Measurements from ENCODE around the gene NFE2L3. TPM values are rescaled to one million over a fixed set of nuclear protein-coding genes. Genes with fewer than 3 reads are reported as not detected.
A peak's percentile ranks its signal among the peaks of the same experiment; 100 is the strongest.
"Not testable (repeated sequence)": the region's sequence is repeated elsewhere in the genome, so short reads cannot be mapped to it uniquely, and the experiment has no call there.

NFE2L3 gene
- total RNA-seq, 1 donor from 2014 or later = 10.3 TPM

DNA sequence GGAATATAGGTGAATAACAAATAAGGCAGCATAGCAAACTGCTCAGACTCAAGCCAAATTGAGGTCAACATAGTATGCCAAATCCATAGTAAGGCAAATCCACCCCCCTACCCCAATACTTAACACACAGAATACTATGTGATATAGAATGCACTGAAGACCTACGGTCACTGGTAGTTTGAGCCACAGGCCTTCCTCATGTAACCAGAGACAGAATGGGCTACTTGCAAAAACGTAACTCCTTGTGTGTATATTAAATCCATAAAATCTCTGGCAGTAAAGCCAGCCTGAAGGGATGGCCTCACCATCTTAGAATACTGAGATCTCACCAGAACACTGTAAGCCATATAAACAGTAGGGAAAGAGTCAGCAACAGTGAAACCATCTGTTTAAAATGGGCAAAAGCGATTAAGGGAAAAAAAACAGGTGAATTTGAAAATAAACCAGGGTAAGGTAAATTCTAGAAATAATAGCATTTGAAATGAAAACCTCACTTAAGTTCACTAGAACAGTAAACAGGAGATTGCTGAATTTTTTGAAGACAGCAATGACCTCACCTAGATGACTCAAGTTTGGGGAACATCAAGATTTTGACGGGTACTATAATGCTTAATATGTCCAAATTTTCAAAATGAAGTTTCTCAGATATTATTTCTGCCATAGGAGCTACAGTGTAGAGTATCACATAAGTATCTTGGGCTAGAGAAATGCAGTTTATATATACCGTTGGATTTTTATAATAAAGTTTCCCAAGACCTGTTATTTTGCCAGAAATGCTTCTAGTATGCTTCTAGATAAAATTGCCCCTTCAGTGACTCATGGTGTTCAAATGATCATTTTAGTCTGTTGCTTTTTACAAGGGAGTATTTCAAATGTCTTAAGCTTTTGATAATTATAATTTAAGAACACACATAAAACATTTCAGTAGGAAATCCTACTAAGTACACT lies 34.6 kb downstream of the NFE2L3 start:
- DNase-seq (ENCODE audit: low read depth in 2 of 2) = no peak

- DNase-seq (ENCODE audit: low read depth in 2 of 2) = no peak
These were observed 35.6 kb downstream of the NFE2L3 start for GRCh38 chr7:26187380-26188205.

GRCh38 chr7:26188206-26188956 lies 36.4 kb downstream of the NFE2L3 start:
- no peak for DNase-seq (ENCODE audit: low read depth in 2 of 2)

DNA sequence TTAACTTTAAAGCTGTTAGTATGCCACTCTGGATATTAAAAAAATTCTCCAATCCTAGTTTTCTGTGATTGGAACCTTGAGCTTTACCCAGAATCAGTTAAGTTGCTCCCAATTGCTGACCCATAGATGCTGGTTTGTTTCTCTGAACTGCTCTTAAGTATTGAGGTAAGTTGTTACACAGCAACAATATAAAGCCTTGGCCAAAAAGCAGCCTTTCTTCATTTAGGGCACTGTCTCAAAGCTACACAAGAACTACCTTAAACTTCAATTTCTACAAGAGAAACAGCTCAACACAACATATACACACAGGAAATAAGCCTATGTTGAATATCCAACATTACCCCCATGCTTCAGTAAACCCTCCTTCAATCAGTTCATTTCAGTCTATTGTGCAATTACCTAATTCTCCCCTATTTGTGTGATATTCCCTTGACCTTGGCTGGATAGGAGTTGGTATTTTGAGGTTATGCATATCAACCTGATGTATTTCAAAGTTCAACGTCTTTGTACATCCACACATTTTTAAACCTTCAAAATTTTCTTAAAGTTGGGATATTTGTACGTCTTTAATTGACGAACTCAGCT lies 37.1 kb downstream of the NFE2L3 start:
- DNase-seq (ENCODE audit: low read depth in 2 of 2) = no peak

- no peak for DNase-seq (ENCODE audit: low read depth in 2 of 2)
These were observed 37.7 kb downstream of the NFE2L3 start for GRCh38 chr7:26189697-26190096.

- no peak for DNase-seq (ENCODE audit: low read depth in 2 of 2)
These were observed 38.4 kb downstream of the NFE2L3 start for GRCh38 chr7:26190417-26190869.

GRCh38 chr7:26191233-26191973 lies 39.4 kb downstream of the NFE2L3 start:
- DNase-seq (ENCODE audit: low read depth in 2 of 2) = no peak

- no peak for DNase-seq (ENCODE audit: low read depth in 2 of 2)
These were observed 40.0 kb downstream of the NFE2L3 start for GRCh38 chr7:26191974-26192479.

- DNase-seq (ENCODE audit: low read depth in 2 of 2) = peak; percentile 39 to 64
These were observed 40.6 kb downstream of the NFE2L3 start for GRCh38 chr7:26192485-26193087.

- DNase-seq (ENCODE audit: low read depth in 2 of 2) = no peak
These were observed 41.6 kb downstream of the NFE2L3 start for GRCh38 chr7:26193432-26194207.

DNA sequence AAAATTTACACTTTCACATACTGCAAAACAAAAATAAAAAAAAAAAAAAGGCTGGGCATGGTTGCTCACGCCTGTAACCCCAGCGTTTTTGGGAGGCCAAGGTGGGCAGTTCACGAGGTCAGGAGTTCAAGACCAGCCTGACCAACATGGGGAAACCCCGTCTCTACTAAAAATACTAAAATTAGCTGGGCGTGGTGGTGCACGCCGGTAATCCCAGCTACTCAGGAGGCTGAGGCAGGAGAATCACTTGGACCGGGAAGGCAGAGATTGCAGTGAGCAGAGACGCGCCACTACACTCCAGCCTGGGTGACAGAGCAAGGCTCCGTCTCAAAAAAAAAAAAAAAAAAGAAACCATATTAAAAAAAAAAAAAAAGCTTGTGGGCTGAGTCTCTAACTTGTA lies 42.8 kb downstream of the NFE2L3 start:
- not testable (repeated sequence) for DNase-seq (ENCODE audit: low read depth in 2 of 2)

- no peak for DNase-seq (ENCODE audit: low read depth in 2 of 2)
These were observed 43.2 kb downstream of the NFE2L3 start for GRCh38 chr7:26195182-26195581.

DNA sequence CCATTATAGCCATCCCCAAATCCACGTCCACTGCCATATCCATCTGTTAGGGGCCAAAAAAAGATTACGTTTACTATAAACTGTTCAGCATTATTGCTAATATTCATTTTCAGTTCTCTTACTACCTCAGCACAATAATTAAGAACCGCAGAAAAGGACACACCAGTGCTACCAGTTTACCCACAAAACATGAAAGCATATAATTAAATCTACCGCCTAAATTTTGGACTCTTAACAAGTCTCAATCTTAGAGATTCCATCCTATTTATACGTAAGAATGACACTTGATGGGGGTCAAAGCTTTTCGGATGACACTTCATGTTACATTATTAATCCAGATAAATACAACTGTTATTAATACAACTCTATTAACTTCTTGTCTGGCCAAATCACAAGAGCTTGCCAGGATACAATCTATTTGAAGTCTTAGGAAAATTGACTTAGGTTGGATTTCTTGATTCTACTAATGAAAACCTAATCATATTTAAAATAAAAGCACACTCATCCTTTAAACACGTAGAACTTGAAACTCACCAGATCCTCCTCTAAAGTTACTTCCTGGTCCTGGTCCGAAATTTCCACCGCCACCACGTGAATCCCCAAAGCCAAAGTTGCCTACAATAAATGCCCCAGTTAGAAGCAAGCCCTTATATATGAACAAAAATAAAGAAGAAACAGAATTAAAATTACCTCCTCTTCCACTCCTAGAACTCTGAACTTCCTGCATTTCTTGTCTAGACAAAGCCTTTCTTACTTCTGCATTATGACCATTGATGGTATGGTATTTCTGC lies 44.1 kb downstream of the NFE2L3 start:
- DNase-seq (ENCODE audit: low read depth in 2 of 2) = no peak

GRCh38 chr7:26197153-26198115 lies 45.4 kb downstream of the NFE2L3 start:
- DNase-seq (ENCODE audit: low read depth in 2 of 2) = peak in 1 of 2 donors; percentile 23

DNA sequence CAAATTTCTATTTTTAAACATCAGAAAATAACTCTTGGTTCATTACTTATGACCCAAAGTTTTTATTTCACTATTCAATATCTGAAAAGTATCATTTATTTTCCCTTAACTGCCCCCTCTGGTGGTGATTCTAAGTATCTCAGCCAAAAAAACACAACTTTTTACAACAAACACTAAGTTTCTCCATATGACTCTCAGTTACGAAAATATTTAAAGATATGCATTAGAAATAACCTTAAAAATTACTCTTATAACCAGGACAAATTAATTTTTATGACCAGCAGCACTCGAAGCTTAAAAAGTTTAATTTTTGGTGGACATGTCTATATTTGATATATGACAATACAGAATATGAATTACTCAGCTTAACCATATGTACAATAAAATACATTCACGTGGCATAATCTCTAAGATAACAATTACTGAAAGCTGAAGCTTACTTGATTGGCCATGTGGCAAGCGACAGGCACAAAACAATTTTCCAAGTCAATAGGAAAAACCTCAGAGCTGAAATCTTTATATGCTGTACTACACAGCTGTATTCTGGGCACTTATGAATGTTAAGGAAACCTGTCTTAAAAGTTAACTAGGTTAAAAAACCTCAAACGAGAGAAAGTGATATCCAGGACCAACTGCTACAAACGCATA lies 46.3 kb downstream of the NFE2L3 start:
- peak; percentile 47 to 61 for DNase-seq (ENCODE audit: low read depth in 2 of 2)

- DNase-seq (ENCODE audit: low read depth in 2 of 2) = no peak
These were observed 46.8 kb downstream of the NFE2L3 start for GRCh38 chr7:26198781-26199169.
